Measurements from ENCODE around the gene MS4A6E.
"Not testable (repeated sequence)": the region's sequence is repeated elsewhere in the genome, so short reads cannot be mapped to it uniquely, and the experiment has no call there.

The MS4A6E gene

DNA sequence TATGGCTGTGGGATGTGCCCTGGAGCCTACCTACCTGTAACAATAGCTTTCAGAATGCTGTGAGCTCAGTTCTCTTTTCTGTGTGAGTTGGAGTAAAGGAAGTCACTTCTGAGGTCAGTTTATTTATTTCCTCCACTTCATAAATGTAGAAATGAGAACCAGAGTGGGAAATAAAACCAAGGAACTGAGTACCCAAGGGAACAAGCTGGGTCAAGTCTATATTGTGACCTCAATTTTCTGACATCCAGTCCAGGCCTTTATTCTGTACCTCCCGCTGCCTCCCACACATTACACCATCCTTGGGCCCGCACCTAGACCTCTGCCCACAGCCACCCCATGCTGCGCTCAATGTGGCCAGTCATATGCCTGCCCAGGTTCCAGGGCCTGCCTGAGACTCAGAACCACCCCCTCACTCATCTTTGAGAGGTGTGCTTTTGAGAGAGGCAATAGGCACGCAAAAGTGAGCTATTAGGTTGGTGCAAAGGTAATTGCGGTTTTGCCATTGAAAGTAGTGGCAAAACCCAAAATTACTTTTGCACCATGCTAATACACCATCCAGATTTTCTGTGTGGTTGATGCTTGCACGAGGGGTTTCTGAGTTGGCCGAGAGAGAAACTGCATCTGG is 9.8 kb downstream of the MS4A6E start:
- DNase-seq (ENCODE audit: low read depth, low spot score): no peak

DNA sequence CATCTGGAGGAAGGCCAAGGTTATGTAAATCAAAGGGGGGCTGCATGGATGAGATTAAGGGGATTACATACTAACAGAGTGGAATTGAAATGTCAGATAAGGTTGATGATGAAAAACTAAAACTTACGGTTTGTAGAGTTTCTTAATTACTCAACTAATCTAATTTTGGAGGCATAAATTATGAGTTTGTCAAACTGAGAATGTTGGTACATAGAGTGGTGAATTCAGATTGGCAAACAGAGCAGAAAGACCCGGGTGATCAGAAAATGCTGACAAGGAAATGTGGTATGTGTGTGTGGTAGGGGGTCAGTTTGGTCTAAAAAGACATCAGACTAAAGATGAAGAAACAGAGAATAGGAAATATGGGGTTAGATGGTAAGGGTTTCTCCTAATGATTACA is 11.0 kb downstream of the MS4A6E start:
- DNase-seq (ENCODE audit: low read depth, low spot score): no peak

DNA sequence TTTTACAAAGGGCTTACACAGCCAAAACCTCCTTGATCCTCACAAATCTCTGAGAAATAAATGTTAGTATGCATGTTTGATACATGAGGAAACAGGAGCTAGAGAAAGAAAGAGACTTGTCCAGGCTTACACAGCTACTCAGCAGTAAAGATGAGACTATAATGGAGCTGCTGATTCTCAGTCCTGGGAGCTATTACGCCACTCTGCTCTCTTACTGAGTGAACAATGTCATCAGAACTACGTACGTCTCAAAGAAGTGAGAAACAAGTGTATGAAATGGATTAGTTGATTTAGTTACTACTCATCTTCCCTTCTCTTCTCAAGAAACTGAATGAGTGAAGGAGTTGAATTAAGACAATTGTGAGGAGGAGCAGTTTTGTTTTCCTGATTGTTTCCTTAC is 12.3 kb downstream of the MS4A6E start:
- DNase-seq (ENCODE audit: low read depth, low spot score): no peak

DNA sequence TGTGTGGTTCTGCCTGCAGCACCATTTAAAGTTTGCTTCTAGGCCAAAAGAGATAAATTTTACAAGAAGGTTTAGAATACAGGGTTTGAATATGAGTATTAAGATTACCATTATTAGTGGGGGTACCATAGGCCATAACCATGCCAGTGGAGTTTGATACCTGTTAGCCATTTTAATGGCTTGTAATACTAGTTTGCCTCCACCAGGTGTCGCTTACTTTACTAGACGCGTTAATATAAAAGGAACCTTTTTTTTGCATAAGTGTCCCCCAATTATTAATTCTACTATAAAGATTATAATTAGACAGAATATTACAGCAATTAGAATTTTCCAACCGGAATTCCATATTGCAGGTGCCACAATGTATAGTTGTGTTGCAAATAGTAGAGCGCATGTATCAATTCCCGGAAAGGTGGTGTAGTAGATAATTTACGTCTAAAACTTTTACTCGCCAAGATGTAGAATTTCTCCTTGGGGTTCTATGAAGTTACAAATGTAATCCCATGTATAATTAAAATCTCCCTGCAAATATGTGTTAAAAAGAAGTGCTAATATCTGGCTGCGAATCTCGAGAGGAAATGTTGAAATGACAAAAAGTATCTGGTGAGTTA is 16.1 kb downstream of the MS4A6E start:
- DNase-seq (ENCODE audit: low read depth, low spot score): no peak

- DNase-seq (ENCODE audit: low read depth, low spot score): no peak
Measured at GRCh38 chr11:60344146-60344545, 17.1 kb downstream of the MS4A6E start.

DNA sequence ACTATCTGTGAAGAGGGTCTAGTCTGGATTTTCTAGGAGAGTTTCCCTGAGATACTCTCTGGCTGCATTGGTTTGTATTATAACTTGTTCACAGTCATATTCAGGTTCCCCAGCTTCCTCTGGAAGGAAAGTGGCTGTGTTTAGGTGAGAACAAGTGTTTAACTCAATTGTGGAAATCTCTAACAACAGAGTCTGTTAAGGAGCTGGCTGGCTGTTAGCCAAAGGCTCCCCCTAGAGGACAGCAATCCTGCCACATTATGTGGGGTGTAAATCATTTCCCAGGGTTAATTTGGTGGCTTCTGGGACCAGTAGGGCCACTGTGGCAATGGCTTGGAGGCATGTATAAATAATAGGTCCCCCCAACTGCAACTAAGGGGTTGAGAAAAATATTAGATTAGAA is 18.4 kb downstream of the MS4A6E start:
- no peak for DNase-seq (ENCODE audit: low read depth, low spot score)

GRCh38 chr11:60347084-60347797 is 20.2 kb downstream of the MS4A6E start:
- DNase-seq (ENCODE audit: low read depth, low spot score): no peak

- no peak for DNase-seq (ENCODE audit: low read depth, low spot score)
Measured at GRCh38 chr11:60348116-60348515, 21.1 kb downstream of the MS4A6E start.

DNA sequence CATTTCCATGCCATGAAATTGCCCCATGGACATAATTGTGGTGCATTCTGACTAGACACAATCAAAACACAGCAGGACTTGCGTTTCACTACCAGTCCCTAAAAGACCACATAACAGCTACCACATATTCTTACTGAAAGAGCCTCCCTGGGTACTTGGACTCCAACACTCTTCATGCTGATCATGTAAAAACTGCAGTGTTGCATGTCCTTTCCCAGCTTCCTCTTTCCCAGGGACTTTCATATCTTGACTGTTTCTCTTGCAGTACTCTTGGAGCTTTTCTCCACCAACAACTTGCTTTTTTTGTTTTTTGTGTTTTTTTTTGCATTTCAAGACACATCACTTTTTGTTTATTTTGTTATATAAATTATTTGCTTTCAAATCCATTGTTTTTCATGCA is 22.9 kb downstream of the MS4A6E start:
- DNase-seq (ENCODE audit: low read depth, low spot score): no peak

- no peak for DNase-seq (ENCODE audit: low read depth, low spot score)
Measured at GRCh38 chr11:60357771-60358170, 30.7 kb downstream of the MS4A6E start.

DNA sequence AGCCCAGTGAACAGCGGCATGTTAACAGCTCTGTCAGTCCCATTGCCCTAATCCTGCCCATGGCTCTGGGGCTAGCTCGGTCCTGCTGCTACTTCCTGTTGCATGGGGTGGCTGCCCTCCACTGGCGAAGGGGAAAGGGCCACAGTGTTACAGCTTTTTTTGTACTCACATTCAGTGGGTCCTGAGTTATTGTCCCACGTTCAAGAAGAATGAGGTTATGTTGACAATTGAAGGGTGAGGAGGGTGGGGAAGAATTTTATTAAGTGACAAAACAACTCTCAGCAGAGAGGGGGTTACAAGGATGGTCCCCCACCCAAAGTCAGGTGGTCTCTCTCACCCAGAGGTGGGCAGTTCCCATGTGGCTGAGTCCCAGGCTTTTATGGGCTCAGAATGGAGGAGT is 33.6 kb downstream of the MS4A6E start:
- no peak for DNase-seq (ENCODE audit: low read depth, low spot score)

- DNase-seq (ENCODE audit: low read depth, low spot score): no peak
Measured at GRCh38 chr11:60362241-60362640, 35.2 kb downstream of the MS4A6E start.

GRCh38 chr11:60363542-60364470 is 36.8 kb downstream of the MS4A6E start:
- peak; percentile 83 for DNase-seq (ENCODE audit: low read depth, low spot score)

DNA sequence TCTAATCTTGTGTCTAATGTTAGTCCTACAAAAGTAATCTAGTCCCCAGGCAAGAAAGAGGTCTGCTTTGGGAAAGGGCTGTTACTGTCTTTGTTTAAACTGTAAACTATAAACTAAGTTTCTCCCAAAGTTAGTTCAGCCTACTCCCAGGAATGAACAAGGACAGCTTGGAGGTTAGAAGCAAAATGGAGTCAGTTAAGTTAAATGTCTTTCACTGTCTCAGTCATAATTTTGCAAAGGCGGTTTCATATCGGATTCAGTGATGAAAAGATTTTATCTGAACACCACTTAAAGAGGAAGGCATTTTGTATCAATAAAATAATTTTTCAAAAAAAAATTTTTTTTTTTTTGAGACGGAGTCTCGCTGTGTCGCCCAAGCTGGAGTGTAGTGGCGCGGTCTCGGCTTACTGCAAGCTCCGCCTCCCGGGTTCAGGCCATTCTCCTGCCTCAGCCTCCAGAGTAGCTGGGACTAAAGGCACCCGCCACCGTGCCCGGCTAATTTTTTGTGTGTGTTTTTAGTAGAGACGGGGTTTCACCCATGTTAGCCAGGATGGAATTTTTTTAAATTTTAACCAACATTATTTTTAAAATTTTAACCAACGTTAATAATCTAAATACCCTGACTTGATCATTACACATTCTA is 39.3 kb downstream of the MS4A6E start:
- DNase-seq (ENCODE audit: low read depth, low spot score): not testable (repeated sequence)

DNA sequence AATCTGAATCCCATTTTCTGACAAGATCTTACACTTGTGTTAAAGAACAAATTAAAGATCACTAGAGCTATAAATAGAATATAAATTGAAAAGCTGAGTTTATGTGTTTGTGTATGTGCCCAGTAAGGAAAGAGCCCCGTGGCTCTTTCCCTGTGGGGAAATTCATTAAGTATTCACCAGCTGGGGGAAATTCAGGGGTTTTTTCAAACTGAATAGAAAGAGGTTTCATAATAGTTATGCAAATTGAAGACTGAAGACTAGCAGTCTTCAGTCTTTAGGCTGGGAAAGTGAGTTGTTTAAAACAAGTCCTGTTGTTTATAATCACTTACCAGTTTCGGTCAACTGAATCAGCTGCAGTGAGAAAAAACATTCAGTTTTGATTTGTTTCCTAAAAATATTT is 40.0 kb downstream of the MS4A6E start:
- no peak for DNase-seq (ENCODE audit: low read depth, low spot score)

GRCh38 chr11:60367896-60368295 is 40.8 kb downstream of the MS4A6E start:
- DNase-seq (ENCODE audit: low read depth, low spot score): no peak

DNA sequence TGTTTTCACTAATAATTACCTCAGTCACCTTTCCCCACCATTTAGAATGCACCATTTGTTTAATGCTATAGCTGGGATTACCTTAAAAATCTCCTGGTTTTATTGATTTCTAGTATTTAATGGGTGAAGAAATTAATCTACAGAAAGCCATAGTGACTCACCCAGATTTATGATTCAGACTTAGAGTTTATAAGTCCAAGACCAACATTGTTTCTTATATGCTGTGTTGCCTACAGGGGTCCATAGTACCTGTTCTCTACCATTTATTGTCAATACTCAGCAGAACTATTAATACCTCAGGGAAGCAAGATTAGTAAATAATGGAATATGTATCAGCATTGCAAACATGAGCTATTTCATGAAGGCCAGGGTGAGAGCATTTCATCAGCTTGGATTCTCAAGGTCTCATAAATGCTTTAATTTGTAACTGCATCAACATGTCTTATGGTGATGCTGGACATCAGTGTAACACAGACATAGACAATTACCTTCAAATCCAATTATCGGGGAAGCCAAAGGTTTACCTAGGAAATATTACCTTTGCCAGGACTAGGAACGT is 43.3 kb downstream of the MS4A6E start:
- DNase-seq (ENCODE audit: low read depth, low spot score): no peak

GRCh38 chr11:60370811-60371298 is 43.8 kb downstream of the MS4A6E start:
- DNase-seq (ENCODE audit: low read depth, low spot score): no peak

DNA sequence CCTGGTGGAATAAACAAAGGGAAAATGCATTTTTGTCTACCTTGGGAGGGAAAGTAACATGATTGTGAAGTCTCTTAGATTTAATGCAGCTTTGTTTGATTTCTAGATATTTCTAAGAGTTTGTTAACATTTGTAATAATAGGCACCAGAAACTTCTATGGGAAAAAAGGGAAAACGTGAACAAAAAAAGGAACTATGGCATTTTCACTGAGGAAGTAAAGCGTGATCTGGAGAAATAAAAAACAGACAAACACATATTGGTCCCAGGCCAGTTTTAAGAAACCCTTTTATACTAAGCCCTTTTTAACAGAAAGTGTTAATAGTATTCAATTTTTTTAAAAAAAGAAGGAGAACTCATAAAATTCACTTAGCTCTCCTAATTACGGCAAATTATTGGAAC is 44.3 kb downstream of the MS4A6E start:
- no peak for DNase-seq (ENCODE audit: low read depth, low spot score)

- DNase-seq (ENCODE audit: low read depth, low spot score): no peak
Measured at GRCh38 chr11:60371854-60372253, 44.8 kb downstream of the MS4A6E start.

- no peak for DNase-seq (ENCODE audit: low read depth, low spot score)
Measured at GRCh38 chr11:60372767-60373166, 45.7 kb downstream of the MS4A6E start.
